SKM-1 treated with dmso at 0.1 percent for 144 hours (cell line): ENCODE results near the gene ZNF28.
"Not testable (repeated sequence)": the region's sequence is repeated elsewhere in the genome, so short reads cannot be mapped to it uniquely, and the experiment has no call there.

Source experiments
- DNase-seq: peaks from one replicate; lab custom pipeline; 2025; ENCODE audit not compliant: unreplicated experiment; lab: John Stamatoyannopoulos, UW

ZNF28 gene

GRCh38 chr19:52782864-52783263 is 38.6 kb downstream of the ZNF28 start:
- not testable (repeated sequence) for DNase-seq

GRCh38 chr19:52778811-52779210 is 42.6 kb downstream of the ZNF28 start:
- DNase-seq, result no peak

- DNase-seq, result not testable (repeated sequence)
Observed at GRCh38 chr19:52756447-52756846, 65.0 kb downstream of the ZNF28 start.

GRCh38 chr19:52749780-52750179 is 71.7 kb downstream of the ZNF28 start:
- no peak for DNase-seq

GRCh38 chr19:52748336-52748950 is 73.0 kb downstream of the ZNF28 start:
- DNase-seq, result no peak
